Articular chondrocyte of knee joint (primary cell): ENCODE data around the gene SMARCA1. TPM values are rescaled to one million over a fixed set of nuclear protein-coding genes. Genes with fewer than 3 reads are reported as not detected.

Experiments used
- small RNA-seq: library from RNA; depleted of rRNA; stranded (forward); fragments of <200 nt; gene quantifications from one replicate; pipeline ENCODE3, GENCODE V24; 2012
- total RNA-seq: library from RNA; depleted of rRNA; stranded (reverse); fragments of >200 nt; gene quantifications from 2 replicates; pipeline ENCODE4 v1.2.3, GENCODE V29; 2012

Gene SMARCA1
- total RNA-seq, result 64.8 and 79.2 TPM in 2 replicates

GRCh38 chrX:129523079-129523911, at the start of gene SMARCA1:
Gene SMARCA1 (minus strand): TSS chrX:129523490. CDS start chrX:129523370, 120 bp downstream.

GRCh38 chrX:129540068-129540653, 16.9 kb upstream of the SMARCA1 start, which contains the start of gene OCRL:
Gene OCRL (plus strand): TSS chrX:129540259. CDS start chrX:129540440, 181 bp downstream.

Small RNA genes within 50 kb of the gene (small RNA-seq; reads per million reads assigned to genes)
- not detected for gene RF01169
- not detected for gene RNA5SP513
- not detected for gene RPS26P56

Other genes with a start within 250 kb of the SMARCA1 start
- gene OCRL, start 16.8 kb upstream of the SMARCA1 start, total RNA-seq, result 22.3 and 22.8 TPM in 2 replicates
- 4.5 and 8.8 TPM in 2 replicates for gene APLN, start 131.5 kb upstream of the SMARCA1 start, total RNA-seq
- 0.11 and 0.26 TPM in 2 replicates for gene XPNPEP2, start 215.5 kb upstream of the SMARCA1 start, total RNA-seq